ENCODE measurements around the gene TEX54.

TEX54 gene

DNA sequence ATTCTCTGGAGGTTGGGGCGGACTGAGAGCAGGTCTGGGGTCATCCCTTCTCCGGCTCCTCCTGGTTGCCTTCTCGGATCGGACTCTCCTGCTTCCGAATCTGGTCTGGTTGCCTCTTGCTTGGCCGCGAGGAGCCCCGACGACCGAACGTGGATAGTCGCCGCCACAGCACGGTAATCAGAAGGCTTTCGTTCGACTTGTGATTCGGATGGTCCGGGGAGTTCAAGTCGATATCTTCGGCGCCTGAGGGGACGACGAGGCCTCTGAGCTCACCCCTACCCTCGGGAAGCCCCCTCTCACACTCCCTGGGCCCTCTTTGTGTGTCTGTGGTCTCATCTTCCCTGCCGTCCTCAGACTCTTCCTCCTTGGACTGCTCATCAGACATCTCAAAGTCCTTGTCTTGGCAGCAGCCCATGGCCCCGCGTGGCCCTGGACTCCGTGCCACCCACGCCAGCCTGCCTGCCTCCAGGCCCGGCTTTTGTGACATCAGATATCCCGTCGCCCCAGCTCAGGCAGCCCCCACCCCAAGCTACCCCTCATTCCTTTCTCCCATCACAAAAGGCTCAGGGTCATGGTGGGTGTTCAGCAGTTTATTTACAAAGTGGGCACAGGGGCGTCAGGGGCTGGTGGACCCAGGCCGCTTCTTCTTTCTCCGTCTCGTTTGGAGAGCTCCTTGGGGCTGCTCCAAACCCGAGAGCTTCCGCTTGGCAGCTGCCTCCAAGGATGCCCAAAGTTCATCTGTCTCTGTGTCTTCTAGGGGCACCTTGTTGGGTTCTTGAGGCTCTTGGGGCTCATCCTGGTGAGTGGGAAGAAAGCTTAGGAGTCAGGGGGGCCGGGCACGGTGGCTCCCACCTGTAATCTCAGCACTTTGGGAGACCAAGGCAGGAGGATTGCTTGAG is at the start of gene TEX54:
Gene TEX54, minus strand, starts transcription at position 506 of the 899 bp plus-strand sequence.
- Histone ChIP-seq H2AFZ (ENCODE audit: low read depth) (peak within 1 kb of the TSS; percentile 69), H3K27ac (peak within 1 kb of the TSS; percentile 80), H3K79me2 (ENCODE audit: insufficient read depth, low read depth) (peaks cover 55% of the 10 kb centered on the region), H4K20me1 (ENCODE audit: insufficient read depth) (no peaks in the 10 kb centered on the region), H3K4me1 (ENCODE audit: low read depth, poor library complexity, severe bottlenecking) (peaks cover 52% of the 10 kb centered on the region), H3K36me3 (ENCODE audit: insufficient read depth) (peaks cover 6% of the 10 kb centered on the region; the same call in 1 of the 2 replicates), H3K9ac (peak within 1 kb of the TSS; percentile 93), H3K27me3 (ENCODE audit: insufficient read depth, low read depth) (no peaks in the 10 kb centered on the region), H3K4me2 (peak within 1 kb of the TSS; percentile 75), H3K4me3 (IDR thresholded peaks at IDR 0.05; ENCODE audit: insufficient read depth, low read depth, low read length) (peak within 1 kb of the TSS; percentile 31)
- TF ChIP-seq, protein P1, sequence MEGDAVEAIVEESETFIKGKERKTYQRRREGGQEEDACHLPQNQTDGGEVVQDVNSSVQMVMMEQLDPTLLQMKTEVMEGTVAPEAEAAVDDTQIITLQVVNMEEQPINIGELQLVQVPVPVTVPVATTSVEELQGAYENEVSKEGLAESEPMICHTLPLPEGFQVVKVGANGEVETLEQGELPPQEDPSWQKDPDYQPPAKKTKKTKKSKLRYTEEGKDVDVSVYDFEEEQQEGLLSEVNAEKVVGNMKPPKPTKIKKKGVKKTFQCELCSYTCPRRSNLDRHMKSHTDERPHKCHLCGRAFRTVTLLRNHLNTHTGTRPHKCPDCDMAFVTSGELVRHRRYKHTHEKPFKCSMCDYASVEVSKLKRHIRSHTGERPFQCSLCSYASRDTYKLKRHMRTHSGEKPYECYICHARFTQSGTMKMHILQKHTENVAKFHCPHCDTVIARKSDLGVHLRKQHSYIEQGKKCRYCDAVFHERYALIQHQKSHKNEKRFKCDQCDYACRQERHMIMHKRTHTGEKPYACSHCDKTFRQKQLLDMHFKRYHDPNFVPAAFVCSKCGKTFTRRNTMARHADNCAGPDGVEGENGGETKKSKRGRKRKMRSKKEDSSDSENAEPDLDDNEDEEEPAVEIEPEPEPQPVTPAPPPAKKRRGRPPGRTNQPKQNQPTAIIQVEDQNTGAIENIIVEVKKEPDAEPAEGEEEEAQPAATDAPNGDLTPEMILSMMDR (conservative IDR thresholded peaks at IDR 0.05; ENCODE audit: low read depth, low read length), result no peak

DNA sequence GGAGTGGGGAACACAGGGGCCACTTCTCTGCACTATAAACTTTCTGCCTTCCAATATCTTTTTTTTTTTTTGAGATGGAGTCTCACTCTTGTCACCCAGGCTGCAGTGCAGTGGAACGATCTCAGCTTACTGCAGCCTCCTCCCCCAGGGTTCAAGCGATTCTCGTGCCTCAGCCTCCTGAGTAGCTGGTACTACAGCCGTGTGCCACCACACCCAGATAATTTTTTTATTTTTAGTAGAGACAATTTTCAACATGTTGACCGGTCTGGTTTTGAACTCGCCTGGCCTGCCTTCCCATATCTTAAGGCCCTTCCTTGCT is 49.7 kb upstream of the TEX54 start:
- Histone ChIP-seq H4K20me1 (ENCODE audit: insufficient read depth) (peaks cover 13% of the 10 kb centered on the region; the same call in 1 of the 2 replicates), H3K4me2 (peak overlapping the region; percentile 67), H3K4me1 (ENCODE audit: low read depth, poor library complexity, severe bottlenecking) (peaks cover 37% of the 10 kb centered on the region), H3K9ac (peak overlapping the region; percentile 97; the same call in 1 of the 2 replicates), H2AFZ (ENCODE audit: low read depth) (no peak overlapping the region), H3K4me3 (IDR thresholded peaks at IDR 0.05; ENCODE audit: insufficient read depth, low read depth, low read length) (no peak overlapping the region), H3K79me2 (ENCODE audit: insufficient read depth, low read depth) (peaks cover 43% of the 10 kb centered on the region), H3K36me3 (ENCODE audit: insufficient read depth) (peaks cover 31% of the 10 kb centered on the region; the same call in 1 of the 2 replicates), H3K27me3 (ENCODE audit: insufficient read depth, low read depth) (no peaks in the 10 kb centered on the region), H3K27ac (peak overlapping the region; percentile 93; the same call in 1 of the 2 replicates)
- TF ChIP-seq, protein P1 (conservative IDR thresholded peaks at IDR 0.05; ENCODE audit: low read depth, low read length), result no peak

DNA sequence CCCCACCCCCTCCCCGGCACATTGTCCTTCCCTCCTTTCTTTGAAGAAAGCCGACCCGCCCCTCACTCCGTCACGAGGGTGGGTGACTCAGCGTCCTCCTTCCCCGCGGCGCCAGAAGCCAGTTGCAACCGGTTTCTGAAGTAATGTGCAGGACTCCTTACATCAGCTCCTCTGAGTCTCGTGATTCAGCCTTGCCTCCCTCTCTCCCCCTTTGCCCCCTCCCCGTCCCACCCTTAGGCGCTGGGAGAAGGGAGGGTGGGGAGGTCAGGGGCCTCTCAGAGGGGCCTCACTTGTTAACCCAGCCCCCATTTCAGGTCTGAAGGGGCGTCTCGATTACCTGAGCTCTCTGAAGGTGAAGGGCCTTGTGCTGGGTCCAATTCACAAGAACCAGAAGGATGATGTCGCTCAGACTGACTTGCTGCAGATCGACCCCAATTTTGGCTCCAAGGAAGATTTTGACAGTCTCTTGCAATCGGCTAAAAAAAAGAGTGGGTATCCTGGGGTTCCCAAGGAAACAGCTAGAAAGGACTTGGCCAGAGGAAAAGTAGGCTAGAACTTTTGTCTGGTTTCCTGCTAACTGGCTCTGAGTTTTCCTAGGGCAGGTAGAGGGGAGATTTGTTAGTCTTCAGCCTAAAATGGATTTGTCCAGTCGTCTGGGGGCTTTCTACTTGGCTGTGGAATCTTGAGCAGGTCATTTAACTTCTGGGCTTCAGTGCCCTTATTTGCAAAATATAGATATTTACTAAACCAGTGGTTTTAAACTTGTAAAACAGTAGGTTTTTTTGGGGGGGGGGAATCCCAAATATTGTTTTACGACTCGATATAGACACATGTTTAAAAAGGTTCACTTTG is 49.2 kb upstream of the TEX54 start:
- peak overlapping the region; percentile 93 for H3K27ac ChIP-seq
- no peaks in the 10 kb centered on the region for H3K27me3 ChIP-seq (ENCODE audit: insufficient read depth, low read depth)
- peaks cover 8% of the 10 kb centered on the region; the same call in 1 of the 2 replicates for H4K20me1 ChIP-seq (ENCODE audit: insufficient read depth)
- no peak overlapping the region for H3K4me3 ChIP-seq (IDR thresholded peaks at IDR 0.05; ENCODE audit: insufficient read depth, low read depth, low read length)
- TF ChIP-seq, protein P1 (conservative IDR thresholded peaks at IDR 0.05; ENCODE audit: low read depth, low read length), result no peak; the same call in 1 of the 2 replicates
- H3K9ac ChIP-seq, result peak overlapping the region; percentile 97
- H3K4me2 ChIP-seq, result peak overlapping the region; percentile 67
- peaks cover 37% of the 10 kb centered on the region for H3K4me1 ChIP-seq (ENCODE audit: low read depth, poor library complexity, severe bottlenecking)
- H3K36me3 ChIP-seq (ENCODE audit: insufficient read depth), result peaks cover 25% of the 10 kb centered on the region; the same call in 1 of the 2 replicates
- H2AFZ ChIP-seq (ENCODE audit: low read depth), result no peak overlapping the region
- H3K79me2 ChIP-seq (ENCODE audit: insufficient read depth, low read depth), result peaks cover 49% of the 10 kb centered on the region

DNA sequence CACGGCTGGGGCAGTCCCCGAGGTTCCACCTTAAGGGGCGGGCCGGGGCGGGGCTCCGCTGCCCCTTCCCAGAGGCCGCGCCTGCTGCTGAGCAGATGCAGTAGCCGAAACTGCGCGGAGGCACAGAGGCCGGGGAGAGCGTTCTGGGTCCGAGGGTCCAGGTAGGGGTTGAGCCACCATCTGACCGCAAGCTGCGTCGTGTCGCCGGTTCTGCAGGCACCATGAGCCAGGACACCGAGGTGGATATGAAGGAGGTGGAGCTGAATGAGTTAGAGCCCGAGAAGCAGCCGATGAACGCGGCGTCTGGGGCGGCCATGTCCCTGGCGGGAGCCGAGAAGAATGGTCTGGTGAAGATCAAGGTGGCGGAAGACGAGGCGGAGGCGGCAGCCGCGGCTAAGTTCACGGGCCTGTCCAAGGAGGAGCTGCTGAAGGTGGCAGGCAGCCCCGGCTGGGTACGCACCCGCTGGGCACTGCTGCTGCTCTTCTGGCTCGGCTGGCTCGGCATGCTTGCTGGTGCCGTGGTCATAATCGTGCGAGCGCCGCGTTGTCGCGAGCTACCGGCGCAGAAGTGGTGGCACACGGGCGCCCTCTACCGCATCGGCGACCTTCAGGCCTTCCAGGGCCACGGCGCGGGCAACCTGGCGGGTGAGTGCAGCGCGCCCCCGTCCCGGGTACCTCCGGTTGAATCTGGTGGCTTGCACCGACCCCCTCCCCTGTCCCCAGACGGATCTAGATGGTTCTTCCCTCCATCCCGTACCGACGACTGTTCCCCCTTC is 48.4 kb upstream of the TEX54 start, which contains the start of gene SLC3A2:
Gene SLC3A2, plus strand, starts transcription at position 94 of the 776 bp plus-strand sequence. Its CDS starts 128 bp downstream, at position 222.
- peaks cover 37% of the 10 kb centered on the region for H3K4me1 ChIP-seq (ENCODE audit: low read depth, poor library complexity, severe bottlenecking)
- H3K27ac ChIP-seq, result peak within 1 kb of the TSS; percentile 93
- peak within 1 kb of the TSS; percentile 74 for H3K4me2 ChIP-seq
- H3K36me3 ChIP-seq (ENCODE audit: insufficient read depth), result peaks cover 20% of the 10 kb centered on the region; the same call in 1 of the 2 replicates
- no peak within 1 kb of the TSS for H3K4me3 ChIP-seq (IDR thresholded peaks at IDR 0.05; ENCODE audit: insufficient read depth, low read depth, low read length)
- H3K79me2 ChIP-seq (ENCODE audit: insufficient read depth, low read depth), result peaks cover 50% of the 10 kb centered on the region
- H3K9ac ChIP-seq, result peak within 1 kb of the TSS; percentile 97
- TF ChIP-seq, protein P1 (conservative IDR thresholded peaks at IDR 0.05; ENCODE audit: low read depth, low read length), result peak; percentile 58
- no peaks in the 10 kb centered on the region for H3K27me3 ChIP-seq (ENCODE audit: insufficient read depth, low read depth)
- peak within 1 kb of the TSS; percentile 2; the same call in 1 of the 2 replicates for H2AFZ ChIP-seq (ENCODE audit: low read depth)
- H4K20me1 ChIP-seq (ENCODE audit: insufficient read depth), result peaks cover 5% of the 10 kb centered on the region; the same call in 1 of the 2 replicates
